ENCODE results near the gene CSNK1A1.
"Not testable (repeated sequence)": the region's sequence is repeated elsewhere in the genome, so short reads cannot be mapped to it uniquely, and the experiment has no call there.

Gene CSNK1A1

GRCh38 chr5:149492781-149493180, 58.5 kb downstream of the CSNK1A1 start:
- DNase-seq (ENCODE audit: low read depth in 1 of 2, low spot score in 1 of 2) = no peak

- DNase-seq (ENCODE audit: low read depth in 1 of 2, low spot score in 1 of 2) = no peak
These were observed 60.4 kb downstream of the CSNK1A1 start for GRCh38 chr5:149490599-149491485.

- no peak for DNase-seq (ENCODE audit: low read depth in 1 of 2, low spot score in 1 of 2)
These were observed 61.6 kb downstream of the CSNK1A1 start for GRCh38 chr5:149489605-149490037.

GRCh38 chr5:149488645-149489306, 62.5 kb downstream of the CSNK1A1 start:
- DNase-seq (ENCODE audit: low read depth in 1 of 2, low spot score in 1 of 2) = no peak

- no peak for DNase-seq (ENCODE audit: low read depth in 1 of 2, low spot score in 1 of 2)
These were observed 63.6 kb downstream of the CSNK1A1 start for GRCh38 chr5:149487672-149488071.

GRCh38 chr5:149486726-149487635, 64.3 kb downstream of the CSNK1A1 start:
- DNase-seq (ENCODE audit: low read depth in 1 of 2, low spot score in 1 of 2) = no peak

GRCh38 chr5:149485655-149486615, 65.3 kb downstream of the CSNK1A1 start:
- no peak for DNase-seq (ENCODE audit: low read depth in 1 of 2, low spot score in 1 of 2)

DNA sequence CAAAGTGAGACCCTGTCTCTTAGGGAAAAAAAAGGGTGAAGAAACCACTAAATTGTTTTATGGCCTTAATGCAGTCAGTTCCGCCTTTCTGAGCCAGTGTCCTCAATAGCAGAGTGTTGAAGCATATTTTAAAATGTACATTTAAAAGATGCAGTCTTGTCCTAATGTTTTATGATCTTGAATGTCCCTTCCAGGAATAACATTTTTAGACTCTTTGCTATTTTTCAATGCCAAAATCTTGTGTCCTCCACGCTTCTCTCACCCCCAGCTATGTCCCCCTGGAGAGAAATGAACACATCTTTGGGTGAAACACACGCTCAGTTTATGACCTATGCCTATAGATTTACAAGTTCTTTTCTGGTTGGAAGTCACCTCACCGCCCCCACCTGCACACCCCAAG, 69.8 kb downstream of the CSNK1A1 start:
- DNase-seq (ENCODE audit: low read depth in 1 of 2, low spot score in 1 of 2) = no peak

GRCh38 chr5:149478761-149479160, 72.5 kb downstream of the CSNK1A1 start:
- no peak for DNase-seq (ENCODE audit: low read depth in 1 of 2, low spot score in 1 of 2)

DNA sequence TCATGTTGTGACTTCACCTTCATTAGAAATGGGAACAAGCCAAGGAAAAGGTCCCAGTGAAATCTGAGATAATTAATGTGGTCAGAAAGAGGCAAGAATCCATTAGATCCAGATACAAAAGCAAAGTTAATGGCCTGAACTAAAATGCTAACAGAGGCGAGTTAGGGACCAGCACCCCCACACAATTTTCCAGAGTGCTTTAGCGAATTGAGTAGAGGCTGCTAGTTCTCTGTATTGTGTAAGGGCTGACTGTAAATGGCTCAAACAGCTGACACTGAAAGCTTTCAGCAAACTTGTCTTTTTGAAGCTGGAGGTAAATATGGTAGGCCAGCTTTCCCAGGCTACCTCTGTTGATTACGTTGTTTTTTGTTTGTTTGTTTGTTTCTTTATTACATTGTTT, 75.5 kb downstream of the CSNK1A1 start:
- no peak for DNase-seq (ENCODE audit: low read depth in 1 of 2, low spot score in 1 of 2)

- DNase-seq (ENCODE audit: low read depth in 1 of 2, low spot score in 1 of 2) = no peak
These were observed 77.0 kb downstream of the CSNK1A1 start for GRCh38 chr5:149474198-149474597.

DNA sequence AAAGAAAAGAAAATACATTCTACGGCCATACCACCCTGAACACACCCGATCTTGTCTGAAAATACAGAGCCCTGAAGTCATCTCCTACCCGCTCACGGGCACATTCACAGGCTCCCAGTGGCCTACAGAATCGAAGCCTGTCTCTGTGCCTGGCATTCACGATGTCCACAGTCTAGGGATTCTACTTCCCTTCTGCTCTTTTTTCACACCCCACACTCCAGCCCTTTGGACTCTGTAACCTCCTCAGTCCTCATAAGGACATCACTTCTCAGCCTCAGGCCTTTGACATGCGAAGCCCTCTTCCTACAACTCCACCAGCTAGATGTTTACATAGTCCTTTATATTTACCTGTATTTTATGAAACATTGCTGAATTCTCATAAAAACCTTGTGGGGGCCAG, 77.8 kb downstream of the CSNK1A1 start:
- no peak for DNase-seq (ENCODE audit: low read depth in 1 of 2, low spot score in 1 of 2)

DNA sequence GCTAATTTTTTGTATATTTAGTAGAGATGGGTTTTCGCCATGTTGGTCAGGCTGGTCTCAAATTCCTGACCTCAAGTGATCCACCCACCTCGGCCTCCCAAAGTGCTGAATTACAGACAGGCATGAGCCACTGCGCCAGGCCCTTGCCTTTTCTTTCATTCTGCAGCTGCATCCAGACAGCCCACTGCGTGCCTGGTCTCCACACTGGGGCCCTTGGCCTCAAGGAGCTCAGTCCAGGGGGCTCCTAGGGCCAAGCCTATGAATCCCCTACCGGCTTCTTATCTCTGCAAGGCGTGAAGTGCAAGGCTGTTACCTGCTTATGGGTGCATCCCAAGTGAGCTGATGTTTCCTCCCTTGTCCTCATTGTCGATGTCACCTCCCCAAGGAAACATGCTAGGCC, 78.8 kb downstream of the CSNK1A1 start:
- DNase-seq (ENCODE audit: low read depth in 1 of 2, low spot score in 1 of 2) = no peak

DNA sequence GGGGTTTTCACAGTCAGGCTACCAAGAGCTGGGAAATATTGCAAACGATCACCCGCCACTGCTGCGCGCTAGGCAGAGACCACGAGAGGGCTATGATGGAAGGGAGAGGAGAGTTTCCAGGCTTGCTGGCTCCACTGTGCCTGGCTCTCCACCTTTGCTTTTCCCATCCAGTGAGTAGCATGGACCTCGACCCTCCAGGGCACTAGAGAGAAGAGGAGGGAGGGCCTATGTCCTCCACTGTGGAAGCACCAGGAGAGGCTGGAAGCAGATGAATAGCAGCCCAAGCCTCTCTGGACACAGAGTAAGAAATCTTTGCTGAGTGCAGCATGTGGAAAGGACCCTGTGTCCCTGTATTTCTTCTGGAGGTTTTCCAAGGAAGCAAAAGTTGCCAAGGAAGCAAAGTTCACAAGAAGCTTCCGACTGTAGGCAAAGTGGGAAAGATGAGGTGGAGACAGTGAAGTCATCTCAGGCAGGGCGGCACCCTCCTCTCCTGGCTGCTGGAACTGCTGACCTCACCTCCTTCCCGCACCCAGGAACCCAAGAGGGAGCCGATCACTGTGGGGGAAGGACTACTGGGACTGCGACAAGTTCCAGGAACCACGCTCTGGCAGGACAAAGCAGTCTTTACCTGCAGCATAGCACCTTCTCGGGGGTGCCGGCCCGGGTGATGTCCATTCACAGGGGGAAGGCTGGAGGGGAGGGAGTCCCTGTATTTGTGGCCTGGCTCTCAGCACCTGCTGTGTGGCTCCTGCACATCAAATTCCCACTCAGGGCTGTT, 79.6 kb downstream of the CSNK1A1 start:
- no peak for DNase-seq (ENCODE audit: low read depth in 1 of 2, low spot score in 1 of 2)

GRCh38 chr5:149470942-149471341, 80.3 kb downstream of the CSNK1A1 start:
- DNase-seq (ENCODE audit: low read depth in 1 of 2, low spot score in 1 of 2) = no peak

- no peak for DNase-seq (ENCODE audit: low read depth in 1 of 2, low spot score in 1 of 2)
These were observed 84.7 kb downstream of the CSNK1A1 start for GRCh38 chr5:149466457-149466972.

DNA sequence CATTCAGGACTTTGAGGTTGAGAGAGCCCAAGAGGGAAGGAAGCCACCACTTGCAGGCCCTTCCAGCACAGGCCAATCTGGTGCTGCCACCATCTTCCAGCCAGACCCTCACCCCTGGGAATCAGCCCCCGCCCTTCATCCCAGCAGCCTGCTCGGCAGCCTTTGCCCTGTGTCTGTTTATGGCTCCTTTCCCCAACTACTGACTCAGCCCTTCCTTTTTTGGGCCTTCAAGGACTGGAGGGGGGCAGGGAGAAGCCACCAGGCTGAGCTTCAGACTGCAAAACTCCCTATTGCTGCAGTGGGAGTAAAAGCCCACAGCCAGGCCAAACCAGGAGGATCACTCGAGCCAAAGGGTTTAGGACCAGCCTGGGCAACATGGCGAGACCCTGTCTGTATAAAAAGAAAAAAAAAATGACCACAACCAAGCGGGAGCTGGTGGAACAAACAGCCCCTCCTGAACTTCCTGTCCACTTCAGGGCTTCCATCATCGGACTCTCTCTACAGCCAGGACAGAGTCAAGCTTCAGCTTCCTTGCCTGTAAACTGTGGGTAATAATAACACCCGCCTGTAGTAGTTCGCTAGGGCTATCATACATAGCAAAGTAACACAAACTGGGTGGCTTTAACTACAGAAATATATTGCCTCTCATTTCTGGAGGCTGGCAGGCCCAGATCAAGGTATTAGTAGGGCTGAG, 86.3 kb downstream of the CSNK1A1 start:
- DNase-seq (ENCODE audit: low read depth in 1 of 2, low spot score in 1 of 2) = no peak

- DNase-seq (ENCODE audit: low read depth in 1 of 2, low spot score in 1 of 2) = not testable (repeated sequence)
These were observed 89.3 kb downstream of the CSNK1A1 start for GRCh38 chr5:149461907-149462306.

DNA sequence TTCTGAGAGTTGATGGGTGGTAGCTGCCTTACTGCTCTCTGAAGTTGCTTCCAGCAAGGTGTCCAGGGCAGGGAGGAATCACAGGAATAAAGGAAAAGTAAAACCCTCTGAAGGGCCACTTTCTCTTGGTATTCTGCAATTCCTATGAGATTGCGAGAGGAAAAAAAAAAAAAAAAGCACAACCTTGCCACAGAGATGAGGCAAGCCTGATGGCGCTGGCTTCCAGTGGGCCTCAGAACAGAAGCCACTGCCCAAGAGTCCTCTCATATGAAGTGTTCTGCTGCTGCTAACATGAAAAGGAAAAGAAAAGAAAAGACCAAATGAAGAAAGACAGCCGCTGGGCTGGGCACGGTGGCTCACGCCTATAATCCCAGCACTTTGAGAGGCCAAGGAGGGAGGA, 91.3 kb downstream of the CSNK1A1 start:
- DNase-seq (ENCODE audit: low read depth in 1 of 2, low spot score in 1 of 2) = no peak

All from activated CD4-positive, alpha-beta T cell treated with anti-CD3 and anti-CD28 coated beads, Interleukin-2, amount 50 U/mL, for 24 hours (primary cell).